ENCODE results near the gene PNPLA8.
"Not testable (repeated sequence)": the region's sequence is repeated elsewhere in the genome, so short reads cannot be mapped to it uniquely, and the experiment has no call there.

The PNPLA8 gene

GRCh38 chr7:108526768-108527017 is 758 bp upstream of the PNPLA8 start:
- no peak for DNase-seq

GRCh38 chr7:108525327-108525984 is 479 bp downstream of the PNPLA8 start:
- DNase-seq = no peak

GRCh38 chr7:108522780-108523179 is 3.2 kb downstream of the PNPLA8 start:
- no peak for DNase-seq

GRCh38 chr7:108517951-108518350 is 8.0 kb downstream of the PNPLA8 start:
- no peak for DNase-seq

GRCh38 chr7:108515630-108516029 is 10.3 kb downstream of the PNPLA8 start:
- no peak for DNase-seq

- no peak for DNase-seq
These were observed 10.9 kb downstream of the PNPLA8 start for GRCh38 chr7:108515013-108515412.

GRCh38 chr7:108511939-108512338 is 14.0 kb downstream of the PNPLA8 start:
- DNase-seq = no peak

- not testable (repeated sequence) for DNase-seq
These were observed 21.4 kb downstream of the PNPLA8 start for GRCh38 chr7:108504576-108504975.

- DNase-seq = no peak
These were observed 22.6 kb downstream of the PNPLA8 start for GRCh38 chr7:108503112-108504026.

GRCh38 chr7:108499566-108499965 is 26.4 kb downstream of the PNPLA8 start:
- no peak for DNase-seq

- DNase-seq = no peak
These were observed 27.5 kb downstream of the PNPLA8 start for GRCh38 chr7:108498481-108498880.

- DNase-seq = peak; percentile 49 to 57
These were observed 28.7 kb downstream of the PNPLA8 start for GRCh38 chr7:108497082-108497725.

GRCh38 chr7:108492742-108493141 is 33.2 kb downstream of the PNPLA8 start:
- DNase-seq = no peak

- no peak for DNase-seq
These were observed 37.0 kb downstream of the PNPLA8 start for GRCh38 chr7:108488768-108489538.

- no peak for DNase-seq
These were observed 38.3 kb downstream of the PNPLA8 start for GRCh38 chr7:108487646-108488045.

GRCh38 chr7:108486291-108486966 is 39.5 kb downstream of the PNPLA8 start:
- no peak for DNase-seq

- no peak for DNase-seq
These were observed 41.8 kb downstream of the PNPLA8 start for GRCh38 chr7:108484137-108484536.

- DNase-seq = no peak
These were observed 45.6 kb downstream of the PNPLA8 start for GRCh38 chr7:108480311-108480710.

- no peak for DNase-seq
These were observed 46.2 kb downstream of the PNPLA8 start for GRCh38 chr7:108479751-108480150.

GRCh38 chr7:108479118-108479517 is 46.8 kb downstream of the PNPLA8 start:
- no peak for DNase-seq

GRCh38 chr7:108468246-108468645 is 57.7 kb downstream of the PNPLA8 start:
- no peak for DNase-seq

- no peak for DNase-seq
These were observed 58.5 kb downstream of the PNPLA8 start for GRCh38 chr7:108467391-108467790.

GRCh38 chr7:108466322-108466721 is 59.6 kb downstream of the PNPLA8 start:
- not testable (repeated sequence) for DNase-seq
